Vagina (tissue), 2 donors: ENCODE results near the gene LAMA1.

Experiments used
- CTCF ChIP-seq, 3 experiments: fragments of 450-650 bp in 2 of 3; fragments of 200-600 bp in 1 of 3; sonication (generic) in 1 of 3; IDR thresholded peaks; one replicate each; pipeline ENCODE4 v1.5.1; 2017 to 2019; ENCODE audit warnings: antibody characterized with exemption in 3 of 3, mild to moderate bottlenecking in 2 of 3, moderate library complexity in 2 of 3
- POLR2A ChIP-seq, 2 donors: fragments of 450-650 bp; IDR thresholded peaks; one replicate each; pipeline ENCODE4 v1.6.1; 2017; ENCODE audit warnings: antibody characterized with exemption in 2 of 2, mild to moderate bottlenecking in 2 of 2, moderate library complexity in 2 of 2

GRCh38 chr18:7072593-7072992 is 45.0 kb downstream of the LAMA1 start:
- no peak for TF ChIP-seq POLR2A (IDR thresholded peaks at IDR 0.05)
- no peak for TF ChIP-seq CTCF (IDR thresholded peaks at IDR 0.05)
